Dedifferentiated amniotic fluid mesenchymal stem cell (primary cell): ENCODE results near the gene KCTD8.
"Not testable (repeated sequence)": the region's sequence is repeated elsewhere in the genome, so short reads cannot be mapped to it uniquely, and the experiment has no call there.

Source experiments
- DNase-seq: peaks from one replicate; pipeline ENCODE4 v3.0.0-alpha.2; 2016; ENCODE audit errors: extremely low spot score

The KCTD8 gene

GRCh38 chr4:44326741-44327140 is 121.9 kb downstream of the KCTD8 start:
- no peak for DNase-seq

- no peak for DNase-seq
Measured at GRCh38 chr4:44320833-44321232, 127.8 kb downstream of the KCTD8 start.

- no peak for DNase-seq
Measured at GRCh38 chr4:44319129-44319528, 129.5 kb downstream of the KCTD8 start.

GRCh38 chr4:44313702-44314101 is 134.9 kb downstream of the KCTD8 start:
- no peak for DNase-seq

GRCh38 chr4:44287505-44287904 is 161.1 kb downstream of the KCTD8 start:
- no peak for DNase-seq

- DNase-seq: no peak
Measured at GRCh38 chr4:44279469-44279868, 169.1 kb downstream of the KCTD8 start.

GRCh38 chr4:44279066-44279465 is 169.5 kb downstream of the KCTD8 start:
- no peak for DNase-seq

- DNase-seq: no peak
Measured at GRCh38 chr4:44257461-44257860, 191.1 kb downstream of the KCTD8 start.

- DNase-seq: no peak
Measured at GRCh38 chr4:44256414-44256813, 192.2 kb downstream of the KCTD8 start.

- no peak for DNase-seq
Measured at GRCh38 chr4:44237643-44238042, 211.0 kb downstream of the KCTD8 start.

GRCh38 chr4:44235897-44236296 is 212.7 kb downstream of the KCTD8 start:
- no peak for DNase-seq

- no peak for DNase-seq
Measured at GRCh38 chr4:44232262-44232661, 216.3 kb downstream of the KCTD8 start.

- DNase-seq: no peak
Measured at GRCh38 chr4:44231006-44231405, 217.6 kb downstream of the KCTD8 start.

- no peak for DNase-seq
Measured at GRCh38 chr4:44228326-44228725, 220.3 kb downstream of the KCTD8 start.

- DNase-seq: no peak
Measured at GRCh38 chr4:44221407-44221806, 227.2 kb downstream of the KCTD8 start.

GRCh38 chr4:44210750-44211149 is 237.9 kb downstream of the KCTD8 start:
- no peak for DNase-seq

- DNase-seq: no peak
Measured at GRCh38 chr4:44196796-44197195, 251.8 kb downstream of the KCTD8 start.

- DNase-seq: no peak
Measured at GRCh38 chr4:44194365-44194764, 254.2 kb downstream of the KCTD8 start.

GRCh38 chr4:44186850-44187246 is 261.8 kb downstream of the KCTD8 start:
- no peak for DNase-seq

GRCh38 chr4:44186096-44186849 is 262.3 kb downstream of the KCTD8 start:
- no peak for DNase-seq

GRCh38 chr4:44181491-44182349 is 266.9 kb downstream of the KCTD8 start:
- DNase-seq: not testable (repeated sequence)

- not testable (repeated sequence) for DNase-seq
Measured at GRCh38 chr4:44167766-44168165, 280.8 kb downstream of the KCTD8 start.

- DNase-seq: no peak
Measured at GRCh38 chr4:44165938-44166337, 282.7 kb downstream of the KCTD8 start.
